SK-N-MC (cell line): Measurements from ENCODE around the gene IFFO2.

ENCODE experiments used
- EZH2 ChIP-seq: fragments of 200-600 bp; sonication (generic); IDR thresholded peaks from one replicate; pipeline ENCODE4 v1.6.1; 2017; ENCODE audit warnings: antibody characterized with exemption
- FOXP2 ChIP-seq: optimal IDR thresholded peaks from 2 replicates; pipeline ENCODE3; 2011; ENCODE audit warnings: mild to moderate bottlenecking, moderate library complexity; ENCODE audit not compliant: insufficient read depth; ENCODE audit errors: extremely low read length, control extremely low read depth
- POLR2AphosphoS5 ChIP-seq: IDR thresholded peaks from 2 replicates; pipeline ENCODE4 v1.6.1; 2012; ENCODE audit warnings: mild to moderate bottlenecking, low read depth, low read length, borderline replicate concordance

- TF ChIP-seq EZH2 = no peak
- no peak for TF ChIP-seq POLR2AphosphoS5
- no peak for TF ChIP-seq FOXP2
Measured at GRCh38 chr1:18927082-18927653, 29.3 kb downstream of the IFFO2 start.
